ENCODE data around the gene RAB4A. TPM values are rescaled to one million over a fixed set of nuclear protein-coding genes. Genes with fewer than 3 reads are reported as not detected.

RAB4A gene
- total and polyA plus RNA-seq, 8 donors, result 34.8 to 64.0 (median 56.0) TPM

DNA sequence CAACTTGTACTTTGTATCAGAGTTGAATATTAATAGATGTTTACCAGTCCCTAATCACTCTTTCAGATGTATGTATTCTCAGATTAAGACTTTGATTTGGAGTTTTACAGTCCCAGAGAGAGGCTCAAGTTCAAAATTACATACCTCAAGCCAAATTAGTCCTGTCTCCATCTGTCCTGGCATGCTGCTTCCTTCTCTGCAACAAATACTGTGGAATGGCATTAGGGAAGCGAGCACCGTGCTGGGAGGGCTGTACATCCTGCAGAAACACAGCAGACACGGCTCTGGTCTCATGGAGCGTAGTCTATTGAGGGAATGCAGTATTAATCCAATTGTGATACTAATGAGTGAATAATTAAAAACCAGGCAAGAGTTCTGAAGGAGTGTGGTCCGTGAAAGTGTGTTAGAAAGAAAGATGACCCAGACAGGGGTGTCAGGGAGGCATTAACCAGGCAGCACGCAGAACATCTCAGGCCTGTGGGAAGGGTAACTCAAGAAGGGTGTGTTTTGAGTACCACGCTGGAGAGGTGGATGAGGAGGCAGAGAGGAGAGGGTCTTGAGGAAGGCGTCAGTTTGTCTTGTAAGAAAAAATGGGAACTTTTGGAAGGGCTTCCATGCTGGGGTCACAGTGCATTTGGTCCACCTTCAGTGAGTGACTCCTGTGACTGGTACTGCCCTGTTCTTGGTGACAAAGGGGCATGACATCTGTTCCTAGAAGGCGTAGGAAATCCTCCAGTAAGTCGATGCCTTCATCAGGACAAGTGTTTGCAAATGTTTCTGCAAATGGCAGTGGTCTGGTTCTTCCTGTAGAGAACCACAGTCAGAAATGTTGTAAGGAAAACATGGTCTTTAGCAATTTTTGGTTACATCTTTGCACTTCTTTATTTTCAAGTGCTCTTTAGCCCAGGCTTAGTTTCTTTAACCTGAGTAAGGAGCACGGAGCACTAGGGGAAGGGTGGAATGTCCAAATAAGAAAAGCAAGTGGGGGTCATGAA is 1.6 kb downstream of the RAB4A start:
- TF ChIP-seq, protein P1, sequence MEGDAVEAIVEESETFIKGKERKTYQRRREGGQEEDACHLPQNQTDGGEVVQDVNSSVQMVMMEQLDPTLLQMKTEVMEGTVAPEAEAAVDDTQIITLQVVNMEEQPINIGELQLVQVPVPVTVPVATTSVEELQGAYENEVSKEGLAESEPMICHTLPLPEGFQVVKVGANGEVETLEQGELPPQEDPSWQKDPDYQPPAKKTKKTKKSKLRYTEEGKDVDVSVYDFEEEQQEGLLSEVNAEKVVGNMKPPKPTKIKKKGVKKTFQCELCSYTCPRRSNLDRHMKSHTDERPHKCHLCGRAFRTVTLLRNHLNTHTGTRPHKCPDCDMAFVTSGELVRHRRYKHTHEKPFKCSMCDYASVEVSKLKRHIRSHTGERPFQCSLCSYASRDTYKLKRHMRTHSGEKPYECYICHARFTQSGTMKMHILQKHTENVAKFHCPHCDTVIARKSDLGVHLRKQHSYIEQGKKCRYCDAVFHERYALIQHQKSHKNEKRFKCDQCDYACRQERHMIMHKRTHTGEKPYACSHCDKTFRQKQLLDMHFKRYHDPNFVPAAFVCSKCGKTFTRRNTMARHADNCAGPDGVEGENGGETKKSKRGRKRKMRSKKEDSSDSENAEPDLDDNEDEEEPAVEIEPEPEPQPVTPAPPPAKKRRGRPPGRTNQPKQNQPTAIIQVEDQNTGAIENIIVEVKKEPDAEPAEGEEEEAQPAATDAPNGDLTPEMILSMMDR (IDR thresholded peaks at IDR 0.05), result no peak
- ATAC-seq (no peak), DNase-seq (no peak)
- H3K4me1 ChIP-seq, result peaks cover 19 to 35% of the 10 kb centered on the region in 2 donors
- no peaks in the 10 kb centered on the region for H3K36me3 ChIP-seq
- peaks cover 0 to 2% of the 10 kb centered on the region in 2 donors for H3K9me3 ChIP-seq
- intact Hi-C loops (cut with DNase I), result no loop called here
- H3K27me3 ChIP-seq, result no peaks in the 10 kb centered on the region
- no peak overlapping the region for H3K27ac ChIP-seq
- H3K4me3 ChIP-seq, result peak overlapping the region; percentile 52 to 67

DNA sequence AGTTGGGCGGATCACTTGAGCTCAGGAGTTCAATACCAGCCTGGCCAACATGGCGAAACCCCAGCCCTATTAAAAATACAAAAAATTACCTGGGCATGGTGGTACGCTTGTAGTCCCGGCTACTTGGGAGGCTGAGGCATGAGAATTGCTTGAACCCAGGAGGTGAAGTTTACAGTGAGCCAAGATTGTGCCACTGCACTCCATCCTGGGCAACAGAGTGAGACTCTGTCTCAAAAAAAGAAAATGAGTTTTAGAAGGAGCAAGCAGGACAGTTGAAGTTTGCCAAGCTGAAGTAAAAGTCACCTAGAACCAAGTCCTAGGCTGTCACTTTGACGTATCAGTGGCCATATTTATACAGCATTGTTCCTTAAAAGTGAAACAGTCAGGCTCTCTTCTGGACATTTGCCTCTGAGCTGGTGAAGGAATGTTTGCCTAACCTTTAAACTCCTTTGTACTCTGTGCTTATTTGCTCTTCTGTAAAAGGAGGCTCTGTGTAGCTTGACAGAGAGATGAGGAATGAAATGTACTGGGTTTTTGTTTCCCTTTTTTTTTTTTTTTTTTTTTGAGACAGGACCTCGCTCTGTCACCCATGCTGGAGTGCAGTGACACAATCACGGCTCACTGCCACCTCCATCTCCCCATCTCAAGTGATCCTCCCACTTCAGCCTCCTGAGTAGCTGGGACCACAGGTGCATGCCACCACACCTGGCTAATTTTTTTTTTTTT is 2.8 kb downstream of the RAB4A start:
- intact Hi-C loops (cut with DNase I), result no loop called here
- Histone ChIP-seq H3K4me3 (no peak overlapping the region), H3K36me3 (no peaks in the 10 kb centered on the region), H3K9me3 (no peaks in the 10 kb centered on the region), H3K4me1 (peaks cover 19 to 32% of the 10 kb centered on the region in 2 donors), H3K27ac (no peak overlapping the region), H3K27me3 (no peaks in the 10 kb centered on the region)
- TF ChIP-seq, protein P1 (IDR thresholded peaks at IDR 0.05), result no peak
- ATAC-seq (peak; percentile 56), DNase-seq (no peak)

DNA sequence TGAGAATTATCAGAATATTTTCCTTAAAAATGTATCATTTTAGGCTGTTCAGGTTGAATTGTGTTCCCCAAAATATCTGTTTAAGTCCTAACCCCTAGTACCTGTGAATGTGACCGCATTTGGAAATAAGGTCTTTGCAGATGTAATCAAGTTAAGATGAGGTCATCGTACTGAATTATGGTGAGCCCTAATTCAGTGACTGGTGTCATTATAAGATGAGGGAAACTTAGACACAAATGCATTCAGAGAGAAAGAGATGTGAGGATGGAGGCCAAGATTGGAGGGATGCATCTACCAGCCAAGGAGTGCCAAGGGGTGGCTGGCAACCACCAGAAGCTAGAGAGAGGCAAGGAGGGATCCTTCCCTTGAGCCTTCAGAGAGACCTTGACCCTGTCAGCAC is 4.1 kb downstream of the RAB4A start:
- DNase-seq (no peak), ATAC-seq (no peak)
- Histone ChIP-seq H3K4me3 (no peak overlapping the region), H3K27me3 (no peaks in the 10 kb centered on the region), H3K36me3 (no peaks in the 10 kb centered on the region), H3K9me3 (no peaks in the 10 kb centered on the region), H3K4me1 (peaks cover 19 to 37% of the 10 kb centered on the region in 2 donors), H3K27ac (no peak overlapping the region)
- TF ChIP-seq, protein P1 (IDR thresholded peaks at IDR 0.05), result no peak
- intact Hi-C loops (cut with DNase I), result no loop called here

DNA sequence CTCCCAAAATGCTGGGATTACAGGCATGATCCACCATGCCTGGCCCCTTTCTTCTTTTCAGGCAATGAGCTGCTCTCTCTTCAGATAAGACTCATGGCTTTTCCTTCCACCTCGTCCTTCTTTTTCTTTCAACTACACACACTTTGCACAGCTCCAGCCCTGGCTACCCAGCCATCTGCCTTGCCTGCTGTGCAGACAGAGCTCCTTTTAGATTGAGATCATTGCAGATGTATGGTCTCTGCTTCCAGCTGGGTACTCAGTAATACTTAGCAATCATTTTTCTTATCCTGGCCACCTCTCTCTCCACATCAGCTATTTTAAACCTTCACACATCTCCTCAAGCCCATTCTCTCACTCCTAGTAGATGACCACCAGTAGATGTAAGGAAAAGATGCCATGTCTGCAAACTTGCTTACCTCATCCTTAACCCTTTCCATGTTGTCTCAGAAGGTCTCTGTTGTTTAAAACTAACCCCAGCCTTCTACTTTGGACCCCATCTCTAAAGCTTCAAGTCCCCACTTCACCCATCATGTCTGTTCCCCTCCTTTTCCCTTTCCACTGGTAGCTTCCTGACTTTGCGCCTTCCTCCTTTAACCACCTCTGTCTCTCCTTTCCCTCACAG is 7.3 kb downstream of the RAB4A start:
- Histone ChIP-seq H3K36me3 (no peaks in the 10 kb centered on the region), H3K4me3 (no peak overlapping the region), H3K27ac (no peak overlapping the region), H3K27me3 (no peaks in the 10 kb centered on the region), H3K9me3 (no peaks in the 10 kb centered on the region), H3K4me1 (peaks cover 7 to 22% of the 10 kb centered on the region in 2 donors)
- DNase-seq (no peak), ATAC-seq (no peak)
- TF ChIP-seq, protein P1 (IDR thresholded peaks at IDR 0.05), result no peak
- intact Hi-C loops (cut with DNase I), result no loop called here

All from left lung (tissue), 10 donors.